ENCODE measurements around the gene DCC. TPM values are rescaled to one million over a fixed set of nuclear protein-coding genes. Genes with fewer than 3 reads are reported as not detected.

DCC gene
- total and polyA plus RNA-seq, 11 donors: 0.02 TPM; not detected in 10

GRCh38 chr18:53261241-53261640 lies 921.2 kb downstream of the DCC start:
- DNase-seq (no peak), ATAC-seq (no peak)
- H3K27me3 ChIP-seq: no peaks in the 10 kb centered on the region
- H3K9me3 ChIP-seq: peaks cover 0 to 10% (median 0%) of the 10 kb centered on the region in 12 donors
- no peak for TF ChIP-seq POLR2A (IDR thresholded peaks at IDR 0.05)
- no peak for TF ChIP-seq CTCF (IDR thresholded peaks at IDR 0.05)
- 69 to 82% (median 77%) methylated on average over 5 of the region's 5 CpGs for WGBS, 4 donors
- intact Hi-C loops (cut with DNase I): no loop called here
- H3K4me3 ChIP-seq: no peak overlapping the region
- H3K36me3 ChIP-seq: no peaks in the 10 kb centered on the region
- no peaks in the 10 kb centered on the region for H3K4me1 ChIP-seq
- H3K27ac ChIP-seq: no peak overlapping the region

GRCh38 chr18:53266850-53267249 lies 926.9 kb downstream of the DCC start:
- 86 to 96% (median 87%) methylated on average over 1 of the region's 1 CpG for WGBS, 4 donors
- DNase-seq (no peak), ATAC-seq (no peak)
- Histone ChIP-seq H3K36me3 (no peaks in the 10 kb centered on the region), H3K27me3 (no peaks in the 10 kb centered on the region), H3K9me3 (peaks cover 0 to 6% (median 0%) of the 10 kb centered on the region in 12 donors), H3K4me1 (no peaks in the 10 kb centered on the region), H3K4me3 (no peak overlapping the region), H3K27ac (no peak overlapping the region)
- intact Hi-C loops (cut with DNase I): no loop called here
- TF ChIP-seq CTCF (IDR thresholded peaks at IDR 0.05): no peak

DNA sequence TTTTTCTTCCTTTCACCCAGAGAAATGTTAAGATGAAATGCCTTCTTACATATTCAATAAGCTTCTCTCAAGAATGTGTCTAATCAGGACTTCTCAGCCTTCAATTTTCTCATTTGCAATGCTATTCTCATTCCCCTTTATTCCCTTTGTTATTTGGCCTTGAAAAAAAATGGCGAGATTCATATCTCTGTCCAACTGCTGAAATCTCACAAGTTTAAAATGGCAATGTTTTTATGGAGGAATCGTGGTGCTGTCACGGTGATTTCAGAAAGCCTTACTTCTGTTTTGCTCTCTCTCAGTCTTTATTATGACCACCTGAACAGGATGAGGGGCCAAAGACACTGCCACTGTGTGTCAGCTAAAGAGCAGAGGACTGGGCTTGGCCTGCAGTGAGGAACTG lies 928.5 kb downstream of the DCC start:
- H3K27me3 ChIP-seq: no peaks in the 10 kb centered on the region
- DNase-seq: no peak
- no peak for ATAC-seq
- peaks cover 0 to 6% (median 0%) of the 10 kb centered on the region in 12 donors for H3K9me3 ChIP-seq
- 73 to 80% (median 75%) methylated on average over 3 of the region's 3 CpGs for WGBS, 4 donors
- no peaks in the 10 kb centered on the region for H3K4me1 ChIP-seq
- intact Hi-C loops (cut with DNase I): no loop called here
- TF ChIP-seq CTCF (IDR thresholded peaks at IDR 0.05) (no peak), POLR2A (IDR thresholded peaks at IDR 0.05) (no peak)
- H3K27ac ChIP-seq: no peak overlapping the region
- H3K36me3 ChIP-seq: no peaks in the 10 kb centered on the region
- H3K4me3 ChIP-seq: no peak overlapping the region

GRCh38 chr18:53281406-53281805 lies 941.4 kb downstream of the DCC start:
- H3K4me1 ChIP-seq: no peaks in the 10 kb centered on the region
- no peaks in the 10 kb centered on the region for H3K36me3 ChIP-seq
- no peak for DNase-seq
- H3K27me3 ChIP-seq: no peaks in the 10 kb centered on the region
- TF ChIP-seq POLR2A (IDR thresholded peaks at IDR 0.05) (no peak), CTCF (IDR thresholded peaks at IDR 0.05) (no peak)
- intact Hi-C loops (cut with DNase I): no loop called here
- H3K4me3 ChIP-seq: no peak overlapping the region
- ATAC-seq: no peak
- WGBS, 4 donors: 68 to 82% (median 73%) methylated on average over 2 of the region's 2 CpGs
- peaks cover 0 to 2% (median 0%) of the 10 kb centered on the region in 12 donors for H3K9me3 ChIP-seq
- no peak overlapping the region for H3K27ac ChIP-seq
